Kidney (tissue), 14 donors: ENCODE data around the gene PIGU. TPM values are rescaled to one million over a fixed set of nuclear protein-coding genes. Genes with fewer than 3 reads are reported as not detected.
A peak's percentile ranks its signal among the peaks of the same experiment; 100 is the strongest.

Experiments
- DNase-seq, 5 donors: peaks; one replicate each; pipeline ENCODE4 v3.0.0-alpha.2; 2013 to 2020
- FAIRE-seq: peaks from 2 replicates; lab custom pipeline; 2012; peaks lifted over from hg19 to GRCh38; lab: Jason Lieb, UNC
- H3K27ac ChIP-seq, 2 donors: one replicate each; pipeline ENCODE4 v1.7.0; 2013; ENCODE audit warnings: low read depth in 2 of 2, low read length in 2 of 2, inconsistent platforms in 1 of 2
- H3K27me3 ChIP-seq: one replicate; pipeline ENCODE4 v1.7.1; 2013; ENCODE audit warnings: low read length, inconsistent platforms; ENCODE audit not compliant: control insufficient read depth, insufficient read depth
- H3K36me3 ChIP-seq, 3 donors: one replicate each; pipeline versions ENCODE4 v1.7.0 to v1.7.1; 2013; ENCODE audit warnings: low read length in 3 of 3, control low read depth in 1 of 3, inconsistent platforms in 1 of 3; ENCODE audit not compliant: insufficient read depth in 3 of 3, control insufficient read depth in 2 of 3
- H3K4me1 ChIP-seq, 3 donors: one replicate each; pipeline versions ENCODE4 v1.7.0 to v1.7.1; 2013; ENCODE audit warnings: low read length in 3 of 3, inconsistent platforms in 1 of 3, low read depth in 1 of 3; ENCODE audit not compliant: control insufficient read depth in 2 of 3, insufficient read depth in 2 of 3
- H3K4me3 ChIP-seq, 3 donors: one replicate each; pipeline versions ENCODE4 v1.7.0 to v1.8.1; 2013; ENCODE audit warnings: low read length in 3 of 3, control low read depth in 1 of 3, inconsistent platforms in 1 of 3
- H3K9ac ChIP-seq, 3 donors: one replicate each; pipeline versions ENCODE4 v1.7.0 to v1.7.1; 2013; ENCODE audit warnings: low read length in 3 of 3, control low read depth in 1 of 3, inconsistent platforms in 1 of 3
- H3K9me3 ChIP-seq, 3 donors: one replicate each; pipeline versions ENCODE4 v1.7.0 to v1.7.1; 2013; ENCODE audit warnings: low read length in 3 of 3, control low read depth in 1 of 3, inconsistent platforms in 1 of 3; ENCODE audit not compliant: control insufficient read depth in 2 of 3, insufficient read depth in 1 of 3
- CTCF ChIP-seq: IDR thresholded peaks from 3 replicates; pipeline ENCODE4 v1.5.1; 2012; ENCODE audit warnings: mild to moderate bottlenecking, moderate library complexity, borderline replicate concordance; ENCODE audit not compliant: insufficient read depth; ENCODE audit errors: extremely low read depth
- intact Hi-C: fragments of 100-400 bp; cut with DNase I; formaldehyde crosslinking; loops from one replicate; pipeline ENCODE4 v1.11.1; 2022
- polyA plus RNA-seq: library from polyadenylated mRNA; stranded (reverse); fragments of 350-450 nt; fragmentation: Illumina TruSeq; extraction: RNeasy Lipid Tissue Mini Kit (QIAGEN cat#74804); gene quantifications from one replicate; pipeline ENCODE4 v1.2.3, GENCODE V29; 2014; ENCODE audit warnings: low read depth, low replicate concordance; ENCODE audit not compliant: insufficient read depth
- total RNA-seq: library from RNA; stranded (reverse); fragmentation: NEBNext Ultra II Directional; extraction: Animal tissue kit (Norgen Biotek cat#: 25700); gene quantifications from one replicate; pipeline ENCODE4 v1.2.1, GENCODE V29; 2021
- donor health status: control.
- donor health status: control.
- donor health status: control.
- donor health status: control.
- donor health status: control.
- donor health status: DM: yes; HTN: yes; CAD: no.
- donor health status: Normal renal cell carcinoma (clear cell type).

The PIGU gene
- total and polyA plus RNA-seq, 2 donors from 2014 or later, result 15.9 to 42.0 TPM

- FAIRE-seq (no peak), DNase-seq (no peak)
- TF ChIP-seq CTCF, result no peak
- no peaks in the 10 kb centered on the region for H3K27me3 ChIP-seq
- H3K27ac ChIP-seq, result no peak overlapping the region
- H3K36me3 ChIP-seq, result peaks cover 0 to 25% (median 3%) of the 10 kb centered on the region in 3 donors
- intact Hi-C loops, result no loop called here
- H3K9ac ChIP-seq, result no peak overlapping the region
- H3K4me3 ChIP-seq, result no peak overlapping the region
- H3K9me3 ChIP-seq, result no peaks in the 10 kb centered on the region
- no peaks in the 10 kb centered on the region for H3K4me1 ChIP-seq
Observed at GRCh38 chr20:34541917-34542316, 135.0 kb downstream of the PIGU start.

GRCh38 chr20:34541264-34541901 is 135.5 kb downstream of the PIGU start:
- H3K9ac ChIP-seq, result no peak overlapping the region
- peaks cover 0 to 25% (median 6%) of the 10 kb centered on the region in 3 donors for H3K36me3 ChIP-seq
- H3K9me3 ChIP-seq, result no peaks in the 10 kb centered on the region
- H3K4me3 ChIP-seq, result no peak overlapping the region
- DNase-seq, result no peak
- H3K27me3 ChIP-seq, result no peaks in the 10 kb centered on the region
- no peak for FAIRE-seq
- no peak overlapping the region for H3K27ac ChIP-seq
- no peaks in the 10 kb centered on the region for H3K4me1 ChIP-seq
- intact Hi-C loops, result no loop called here
- no peak for TF ChIP-seq CTCF

- intact Hi-C loops, result no loop called here
- Histone ChIP-seq H3K9me3 (no peaks in the 10 kb centered on the region), H3K36me3 (peaks cover 0 to 31% (median 6%) of the 10 kb centered on the region in 3 donors), H3K27me3 (no peaks in the 10 kb centered on the region), H3K9ac (peak overlapping the region in 1 of 3 donors; percentile 26), H3K4me3 (no peak overlapping the region), H3K4me1 (no peaks in the 10 kb centered on the region), H3K27ac (no peak overlapping the region)
- FAIRE-seq (no peak), DNase-seq (no peak)
- TF ChIP-seq CTCF, result no peak
Observed at GRCh38 chr20:34540596-34541263, 136.2 kb downstream of the PIGU start.
